ENCODE results near the gene GOLGA8K.
"Not testable (repeated sequence)": the region's sequence is repeated elsewhere in the genome, so short reads cannot be mapped to it uniquely, and the experiment has no call there.

Gene GOLGA8K

GRCh38 chr15:32350563-32351220, 52.4 kb downstream of the GOLGA8K start:
- not testable (repeated sequence) for H3K27ac ChIP-seq (ENCODE audit: low read depth, low read length); H3K4me1 ChIP-seq (ENCODE audit: control insufficient read depth, insufficient read depth, low read length, unreplicated experiment); H2AFZ ChIP-seq (ENCODE audit: low read length, unreplicated experiment); H3K4me3 ChIP-seq (ENCODE audit: low read depth, low read length); H3K36me3 ChIP-seq (ENCODE audit: insufficient read depth, low read length); H3K79me2 ChIP-seq (ENCODE audit: control insufficient read depth, insufficient read depth, low read length, unreplicated experiment); H3K27me3 ChIP-seq (ENCODE audit: insufficient read depth, low read length)

- H3K4me3 ChIP-seq (ENCODE audit: low read depth, low read length); H2AFZ ChIP-seq (ENCODE audit: low read length, unreplicated experiment); H3K27me3 ChIP-seq (ENCODE audit: insufficient read depth, low read length); H3K27ac ChIP-seq (ENCODE audit: low read depth, low read length); H3K4me1 ChIP-seq (ENCODE audit: control insufficient read depth, insufficient read depth, low read length, unreplicated experiment); H3K79me2 ChIP-seq (ENCODE audit: control insufficient read depth, insufficient read depth, low read length, unreplicated experiment); H3K36me3 ChIP-seq (ENCODE audit: insufficient read depth, low read length): not testable (repeated sequence)
These were observed 56.1 kb downstream of the GOLGA8K start for GRCh38 chr15:32347037-32347436.

- not testable (repeated sequence) for H3K36me3 ChIP-seq (ENCODE audit: insufficient read depth, low read length); H3K4me1 ChIP-seq (ENCODE audit: control insufficient read depth, insufficient read depth, low read length, unreplicated experiment); H3K27me3 ChIP-seq (ENCODE audit: insufficient read depth, low read length); H2AFZ ChIP-seq (ENCODE audit: low read length, unreplicated experiment); H3K4me3 ChIP-seq (ENCODE audit: low read depth, low read length); H3K27ac ChIP-seq (ENCODE audit: low read depth, low read length); H3K79me2 ChIP-seq (ENCODE audit: control insufficient read depth, insufficient read depth, low read length, unreplicated experiment)
These were observed 57.0 kb downstream of the GOLGA8K start for GRCh38 chr15:32345978-32346547.

GRCh38 chr15:32343921-32344320, 59.2 kb downstream of the GOLGA8K start:
- not testable (repeated sequence) for H3K36me3 ChIP-seq (ENCODE audit: insufficient read depth, low read length); H3K27me3 ChIP-seq (ENCODE audit: insufficient read depth, low read length); H3K79me2 ChIP-seq (ENCODE audit: control insufficient read depth, insufficient read depth, low read length, unreplicated experiment); H2AFZ ChIP-seq (ENCODE audit: low read length, unreplicated experiment); H3K27ac ChIP-seq (ENCODE audit: low read depth, low read length); H3K4me1 ChIP-seq (ENCODE audit: control insufficient read depth, insufficient read depth, low read length, unreplicated experiment); H3K4me3 ChIP-seq (ENCODE audit: low read depth, low read length)

Data from ACC112 (cell line).